ENCODE measurements around the gene CCNL1.

DNA sequence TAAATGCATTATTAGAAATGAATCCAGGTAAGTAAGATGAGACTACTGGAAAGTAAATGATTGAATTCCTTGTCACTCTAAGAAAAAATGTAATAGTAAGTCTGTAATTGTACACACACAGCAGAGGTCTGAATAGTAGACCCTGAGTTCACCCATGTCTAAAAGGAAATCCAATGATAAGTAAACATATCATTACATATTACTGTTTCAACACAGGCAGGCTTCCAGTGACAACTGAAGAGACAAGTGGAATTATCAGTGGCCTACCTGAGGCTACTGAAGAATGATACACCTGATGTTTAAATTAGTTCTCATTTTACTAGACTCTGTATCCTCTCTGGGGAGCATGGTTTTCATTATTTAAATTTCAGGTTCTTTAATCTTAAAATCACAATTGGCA lies 6.2 kb upstream of the CCNL1 start:
- TF ChIP-seq GATA2 (IDR thresholded peaks at IDR 0.05; ENCODE audit: low read depth, low read length): no peak
- TF ChIP-seq GATA3 (IDR thresholded peaks at IDR 0.05; ENCODE audit: low read depth, low read length): no peak

All from SH-SY5Y (cell line).